Stimulated activated CD8-positive, alpha-beta memory T cell treated with anti-CD3 and anti-CD28 coated beads, Interleukin-15, amount 100 ng/mL, for 24 hours (primary cell): ENCODE measurements around the gene CYTH4.
"Not testable (repeated sequence)": the region's sequence is repeated elsewhere in the genome, so short reads cannot be mapped to it uniquely, and the experiment has no call there.

Source experiments
- DNase-seq: peaks from one replicate; pipeline ENCODE4 v3.0.0-alpha.2; 2020; ENCODE audit warnings: low read depth

Gene CYTH4

DNA sequence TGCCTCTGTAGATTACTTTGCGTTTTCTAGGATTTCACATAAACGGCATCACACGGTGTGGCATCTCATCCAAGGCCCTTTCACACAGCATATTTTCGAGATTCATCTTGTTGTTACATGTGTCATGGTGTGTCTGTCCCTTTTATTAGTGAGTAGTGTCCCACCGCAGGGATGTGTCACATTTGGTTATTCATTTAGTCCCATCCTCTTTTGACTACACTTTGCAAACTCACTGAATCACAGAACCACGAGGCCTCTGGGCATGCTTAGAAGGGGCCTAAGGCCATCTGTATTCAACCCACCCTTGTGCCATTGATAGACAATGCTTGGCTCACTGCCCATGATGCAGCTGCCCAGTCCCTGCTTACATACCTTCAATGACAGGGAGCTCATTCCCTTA, 34.1 kb upstream of the CYTH4 start:
- no peak for DNase-seq

DNA sequence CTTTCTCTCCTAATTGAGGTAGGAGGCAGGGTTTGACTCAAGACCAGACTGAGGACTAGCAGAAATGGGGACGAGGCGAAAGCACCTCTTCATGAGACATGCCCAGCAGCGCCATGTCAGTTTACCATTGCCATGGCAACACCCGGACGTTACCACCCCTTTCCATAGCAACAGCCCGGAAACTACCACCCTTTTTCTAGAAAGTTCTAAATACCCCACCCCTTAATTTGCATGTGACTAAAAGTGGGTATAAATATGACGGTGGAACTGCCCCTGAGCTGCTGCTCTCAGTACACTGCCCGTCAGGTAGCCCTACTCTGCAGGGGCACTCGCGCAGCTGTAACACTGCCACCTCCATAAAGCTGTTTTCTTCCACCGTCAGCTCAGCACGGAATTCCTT, 32.3 kb upstream of the CYTH4 start:
- no peak for DNase-seq

DNA sequence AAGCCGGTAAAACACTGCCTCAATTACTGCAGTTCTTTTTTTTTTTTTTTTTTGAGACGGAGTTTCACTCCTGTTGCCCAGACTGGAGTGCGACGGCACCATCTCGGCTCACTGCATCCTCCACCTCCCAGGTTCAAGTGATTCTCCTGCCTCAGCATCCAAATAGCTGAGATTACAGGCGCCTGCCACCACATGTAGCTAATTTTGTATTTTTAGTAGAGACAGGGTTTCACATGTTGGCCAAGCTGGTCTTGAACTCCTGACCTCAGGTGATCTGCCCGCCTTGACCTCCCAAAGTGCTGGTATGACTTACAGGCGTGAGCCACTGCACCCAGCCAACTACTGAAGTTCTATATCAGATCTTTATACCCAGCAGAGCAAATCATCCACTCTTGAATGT, 30.5 kb upstream of the CYTH4 start:
- not testable (repeated sequence) for DNase-seq

DNA sequence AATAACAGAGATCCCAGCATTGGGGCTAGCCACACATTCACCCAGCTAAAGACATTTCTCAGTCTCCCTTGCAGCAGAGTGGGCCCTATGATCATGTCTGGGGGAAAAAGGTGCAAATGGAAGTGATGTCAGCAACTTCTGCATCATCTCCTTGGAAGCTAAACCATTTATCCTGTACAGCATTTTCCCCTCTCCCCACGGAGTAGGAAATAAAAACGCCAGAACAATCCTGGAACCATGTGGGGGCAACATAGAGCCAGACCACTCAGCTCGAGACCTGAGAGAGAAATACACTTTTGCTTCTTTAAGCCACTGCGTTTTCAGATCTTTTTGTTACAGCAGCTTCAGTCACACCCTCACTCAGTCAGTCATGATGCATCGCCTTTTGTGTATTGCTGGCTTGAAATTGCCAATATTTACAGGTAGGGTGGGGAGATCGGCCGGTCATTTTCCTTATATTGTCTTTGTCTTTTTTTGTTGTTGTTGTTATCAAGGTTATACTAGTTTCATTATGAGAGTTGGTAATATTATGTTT, 29.1 kb upstream of the CYTH4 start:
- DNase-seq, result no peak

DNA sequence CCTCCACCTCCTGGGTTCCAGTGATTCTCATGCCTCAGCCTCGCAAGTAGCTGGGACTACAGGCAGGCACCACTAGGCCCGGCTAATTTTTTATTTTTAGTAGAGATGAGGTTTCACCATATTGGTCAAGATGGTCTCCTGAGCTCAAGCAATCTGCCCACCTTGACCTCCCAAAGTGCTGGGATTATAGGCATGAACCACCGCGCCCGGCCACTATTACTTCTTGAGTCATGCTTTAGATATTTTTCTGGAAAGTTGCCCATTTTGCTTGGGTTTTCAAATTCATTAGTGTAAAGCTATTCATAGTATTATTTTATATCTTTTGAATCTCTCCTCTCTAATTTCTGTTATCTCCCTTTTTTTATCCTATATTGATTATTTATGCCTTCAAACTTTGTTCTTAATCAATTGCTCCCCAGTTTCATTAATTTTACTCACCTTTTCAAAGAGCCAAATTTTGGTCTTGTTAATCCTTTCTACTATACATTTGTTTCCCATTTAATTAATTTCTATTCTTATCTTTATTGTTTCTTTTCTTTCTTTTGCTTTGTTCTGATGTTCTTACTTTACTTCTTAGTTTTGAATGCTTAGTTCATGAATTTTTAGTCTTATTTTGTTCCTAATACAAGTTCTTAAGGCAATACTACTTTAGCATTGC, 28.0 kb upstream of the CYTH4 start:
- DNase-seq, result no peak

DNA sequence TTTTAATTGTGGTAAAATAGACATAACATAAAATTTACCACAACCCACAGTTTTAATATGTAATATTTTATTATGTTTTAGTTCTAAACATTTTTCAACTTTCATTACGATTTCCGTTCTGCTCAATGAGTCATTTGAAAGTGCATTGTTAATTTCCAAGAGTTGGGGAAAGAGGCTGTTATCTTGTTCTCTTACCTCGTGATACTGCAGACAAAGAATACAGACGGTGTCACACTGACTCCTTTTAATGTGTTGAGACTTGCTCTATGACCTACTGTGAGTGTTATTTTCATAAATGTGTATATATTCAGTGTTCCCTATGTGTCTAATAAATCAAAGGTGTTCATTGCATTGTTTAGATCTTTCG, 27.5 kb upstream of the CYTH4 start:
- no peak for DNase-seq

DNA sequence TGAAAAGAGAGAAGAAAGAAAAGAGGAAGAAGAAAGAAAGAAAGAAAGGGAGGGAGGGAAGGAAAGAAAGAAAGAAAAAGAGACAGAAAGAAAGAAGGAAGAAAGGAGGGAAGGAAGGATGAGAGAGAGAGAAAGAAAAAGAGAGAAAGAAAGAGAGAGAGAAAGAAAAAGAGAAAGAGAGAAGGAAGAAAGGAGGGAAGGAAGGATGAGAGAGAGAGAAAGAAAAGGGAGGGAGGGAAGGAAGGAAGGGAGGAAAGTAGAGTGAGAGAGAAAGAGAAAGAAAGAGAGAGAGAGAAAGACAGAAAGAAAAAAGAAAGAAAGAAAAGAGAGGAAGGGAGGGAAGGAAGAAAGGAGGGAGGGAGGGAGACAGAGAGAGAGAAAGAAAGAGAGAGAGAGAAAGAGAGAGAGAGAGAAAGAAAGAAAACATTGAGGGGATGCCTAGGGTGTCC, 26.7 kb upstream of the CYTH4 start:
- no peak for DNase-seq

DNA sequence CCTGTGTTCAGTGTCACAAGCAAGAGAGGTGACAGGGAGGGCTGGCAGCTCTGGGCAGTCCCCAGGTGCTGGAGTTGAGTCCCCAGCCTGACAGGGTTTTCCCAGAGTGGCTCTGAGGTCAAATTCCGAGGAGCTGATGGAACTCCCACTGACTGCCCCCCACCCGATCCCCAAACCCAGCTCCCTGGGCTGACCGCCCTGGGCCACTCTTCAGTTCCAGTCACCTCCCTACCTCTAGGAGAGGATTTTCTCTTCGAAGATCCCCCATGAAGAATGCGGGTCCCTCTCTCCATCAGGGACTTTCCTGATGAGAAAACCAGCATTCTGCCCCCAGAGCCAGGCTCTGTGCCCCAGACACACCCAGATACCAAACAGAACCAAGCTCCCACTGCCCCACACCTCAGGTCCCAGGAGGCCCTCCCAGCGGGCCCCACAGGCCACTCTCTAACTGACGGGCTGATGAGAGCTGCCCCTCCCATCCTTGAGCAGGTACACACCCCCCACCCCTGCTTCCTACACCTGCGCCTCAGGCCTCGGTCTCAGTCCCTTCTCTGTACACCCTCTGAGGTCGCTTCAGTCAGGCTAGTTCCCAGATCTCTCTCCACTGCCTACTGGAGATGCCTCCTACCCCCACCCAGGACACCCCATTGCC, 26.1 kb upstream of the CYTH4 start:
- DNase-seq, result no peak

DNA sequence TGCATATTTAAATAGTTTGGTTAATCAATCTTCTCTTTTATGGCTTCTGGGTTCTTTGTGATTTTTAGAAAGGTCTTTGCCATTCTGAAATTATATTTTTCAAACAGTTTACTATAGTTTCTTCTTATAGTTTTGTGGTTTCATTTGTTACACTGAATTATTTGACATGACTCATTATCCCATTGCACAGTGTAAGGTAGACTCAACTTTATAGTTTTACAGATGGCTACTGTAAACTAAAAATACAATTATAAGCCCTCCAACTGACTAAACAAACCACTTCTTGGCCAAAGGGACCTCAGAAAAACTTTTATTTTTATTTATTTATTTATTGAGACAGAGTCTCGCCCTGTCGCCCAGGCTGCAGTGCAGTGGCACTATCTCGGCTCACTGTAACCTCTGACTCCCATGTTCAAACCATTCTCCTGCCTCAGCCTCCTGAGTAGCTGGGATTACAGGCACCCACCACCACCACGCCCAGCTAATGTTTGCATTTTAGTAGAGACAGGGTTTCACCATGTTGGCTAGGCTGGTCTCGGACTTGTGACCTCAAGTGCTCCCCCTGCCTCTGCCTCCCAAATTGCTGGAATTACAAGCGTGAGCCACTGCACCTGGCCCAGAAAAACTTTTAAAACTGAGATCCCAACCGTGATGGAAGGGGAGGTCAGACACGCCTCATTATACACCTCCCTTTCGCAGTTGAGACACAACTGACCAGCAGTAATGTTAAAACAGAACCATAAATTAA, 24.1 kb upstream of the CYTH4 start:
- no peak for DNase-seq

DNA sequence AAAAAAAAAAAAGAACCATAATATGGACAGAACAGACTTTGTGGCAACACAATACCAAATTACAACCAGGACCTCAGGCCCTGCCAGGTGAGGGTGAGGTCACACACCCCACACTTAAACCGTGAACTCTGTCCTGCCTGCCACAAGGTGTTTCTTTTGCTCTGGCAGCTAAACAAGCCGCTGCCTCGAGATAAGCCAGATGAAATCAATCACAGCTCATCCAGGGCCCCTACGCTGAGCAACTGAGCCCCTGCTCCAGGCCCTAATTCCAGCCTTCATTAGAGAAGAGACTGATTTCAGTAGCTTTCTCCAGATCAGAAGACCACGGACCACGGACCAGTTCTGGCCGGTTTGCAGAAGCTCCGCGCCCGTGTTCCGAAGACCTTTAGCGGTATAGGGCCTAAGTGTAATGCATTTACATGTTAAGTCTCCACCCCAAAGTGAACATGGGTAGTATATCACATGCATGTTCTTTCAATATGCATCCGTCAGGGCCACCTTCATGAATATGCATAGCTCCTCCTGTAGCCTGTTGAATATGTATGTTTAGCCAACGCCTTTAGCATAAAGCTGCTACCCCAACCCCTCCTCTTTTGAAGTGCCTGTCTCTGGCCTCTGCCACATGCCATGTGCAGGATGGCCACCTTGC, 23.4 kb upstream of the CYTH4 start:
- no peak for DNase-seq

DNA sequence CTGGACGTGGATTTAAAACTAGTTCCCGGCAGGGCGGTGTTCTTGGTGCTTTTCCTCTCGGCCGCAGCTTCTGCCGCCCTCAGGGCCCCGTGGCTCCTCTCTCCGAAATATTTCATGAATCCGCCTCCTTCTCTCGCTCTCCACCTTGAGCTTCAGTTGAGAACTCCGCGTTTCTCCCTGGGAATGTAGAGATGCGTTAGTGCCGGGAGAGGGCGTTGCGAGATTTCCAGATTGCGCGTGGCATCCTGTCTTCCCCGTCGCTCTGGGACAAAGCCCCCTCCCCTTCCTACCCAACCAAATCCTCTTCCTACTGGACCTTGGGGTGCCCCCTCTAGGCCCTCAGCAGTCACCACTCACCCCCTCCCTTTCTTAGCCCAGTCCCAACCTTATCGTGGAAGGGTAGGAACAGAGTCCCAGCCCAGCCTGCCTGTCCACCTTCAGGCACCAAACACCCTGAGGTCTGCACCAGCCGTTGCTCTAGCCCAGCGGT, 22.7 kb upstream of the CYTH4 start:
- no peak for DNase-seq

DNA sequence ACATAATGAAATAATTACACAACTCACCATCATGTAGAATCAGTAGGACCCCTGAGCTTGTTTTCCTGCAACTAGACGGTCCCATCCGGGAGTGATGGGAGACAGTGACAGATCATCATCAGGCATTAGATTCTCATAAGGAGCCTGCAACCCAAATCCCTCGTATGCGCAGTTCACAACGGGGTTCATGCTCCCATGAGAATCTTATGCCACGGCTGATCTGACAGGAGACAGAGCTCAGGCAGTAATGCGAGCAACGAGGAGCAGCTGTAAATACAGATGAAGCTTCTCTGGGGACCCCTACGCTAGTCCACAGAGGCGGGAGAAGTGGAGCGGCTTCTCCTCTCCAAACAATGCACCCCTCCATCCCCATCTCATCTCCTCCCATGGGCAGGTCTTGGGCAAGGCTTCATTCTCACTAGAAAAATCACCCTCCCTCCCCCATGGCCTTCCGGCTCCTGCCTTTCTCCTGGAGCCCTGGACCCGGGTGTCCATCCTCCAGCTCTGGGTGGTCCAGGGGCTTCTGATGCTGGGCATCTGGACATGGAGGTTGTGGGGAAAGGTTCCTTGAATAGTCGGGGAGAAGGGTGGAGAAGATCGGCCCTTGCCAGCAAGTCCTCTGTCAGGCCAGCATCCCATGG, 22.0 kb upstream of the CYTH4 start:
- no peak for DNase-seq

DNA sequence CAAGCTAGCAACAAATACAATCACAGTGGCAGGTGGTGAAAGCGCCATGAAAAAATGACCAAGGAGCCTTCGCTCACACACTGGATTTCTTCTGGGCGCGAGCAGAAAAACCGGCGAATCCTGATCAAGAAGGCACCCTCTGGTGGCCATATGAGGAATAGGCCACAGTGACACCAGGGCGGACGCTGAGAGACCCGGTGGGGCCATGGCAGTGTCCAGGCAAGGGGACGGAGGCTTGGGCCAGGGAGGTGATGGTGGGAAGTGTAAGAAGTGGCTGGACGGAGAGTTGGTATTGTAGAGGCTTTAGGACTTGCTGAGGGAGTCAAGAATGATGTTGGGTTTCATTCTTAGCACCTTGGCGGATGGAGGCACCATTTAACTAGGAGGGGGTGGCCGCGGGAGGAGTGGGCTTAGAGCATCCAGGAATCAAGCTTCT, 21.4 kb upstream of the CYTH4 start:
- DNase-seq, result no peak

DNA sequence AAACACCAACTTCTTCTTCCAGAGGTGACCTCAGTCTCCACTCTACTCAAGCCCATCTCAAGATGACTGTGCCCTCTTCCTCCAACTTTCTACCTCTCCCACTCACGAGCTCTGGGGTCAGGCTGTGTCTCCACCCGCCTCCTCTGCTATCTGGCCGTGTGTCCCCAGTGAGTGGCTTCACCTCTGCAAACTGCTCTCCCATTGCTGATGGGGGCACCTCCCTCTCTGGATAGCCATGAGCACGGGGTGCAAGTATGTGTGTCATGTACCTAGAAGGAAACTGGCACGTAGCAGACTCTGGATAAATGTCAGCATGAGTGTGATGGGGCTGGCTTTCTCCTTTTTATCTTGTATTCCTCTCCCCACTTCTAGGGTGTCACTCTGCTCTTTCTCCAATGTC, 20.0 kb upstream of the CYTH4 start:
- no peak for DNase-seq

DNA sequence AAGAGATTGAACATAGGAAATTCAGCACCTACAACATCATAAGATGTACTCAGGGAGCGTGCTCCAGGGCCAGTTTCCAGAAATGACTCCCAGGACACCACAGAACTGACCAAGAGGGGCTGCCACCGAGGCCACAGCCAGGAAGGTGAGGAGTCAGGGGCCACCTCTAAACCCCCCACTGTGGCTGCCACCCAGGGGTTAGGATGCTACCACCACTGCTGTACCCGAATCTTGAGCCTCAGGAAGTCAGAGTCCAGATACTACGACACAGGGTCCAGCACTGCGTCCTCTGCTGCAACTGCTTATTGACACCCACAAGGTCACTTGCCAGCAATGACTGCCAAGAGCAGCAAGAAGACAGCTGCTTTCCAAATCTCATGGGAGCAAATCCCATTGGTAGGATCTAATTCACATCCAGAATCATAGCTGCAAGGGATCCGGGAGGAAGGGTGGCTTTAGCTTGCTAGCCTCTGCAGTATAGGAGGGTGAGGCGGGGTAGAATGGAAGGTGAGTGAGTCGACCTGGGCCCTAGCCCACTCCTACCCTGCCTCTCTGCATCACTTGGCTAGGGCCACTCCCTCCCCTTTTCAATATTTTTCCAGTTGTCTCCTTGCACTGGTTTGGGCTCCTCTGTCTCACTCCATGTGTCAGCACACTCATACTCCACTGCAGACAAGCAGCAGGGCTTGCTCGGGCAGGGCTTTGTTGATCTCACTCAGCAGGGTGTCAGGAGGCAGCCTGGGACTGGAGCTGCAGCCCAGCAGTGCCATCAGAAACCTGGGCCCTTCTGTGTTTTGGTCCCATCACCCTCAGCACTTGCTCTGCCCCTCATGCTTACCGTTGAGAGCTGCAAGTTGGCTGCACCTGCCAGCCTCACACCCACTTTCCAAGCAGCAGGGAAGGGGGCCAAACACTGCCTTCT, 18.1 kb upstream of the CYTH4 start:
- DNase-seq, result no peak

DNA sequence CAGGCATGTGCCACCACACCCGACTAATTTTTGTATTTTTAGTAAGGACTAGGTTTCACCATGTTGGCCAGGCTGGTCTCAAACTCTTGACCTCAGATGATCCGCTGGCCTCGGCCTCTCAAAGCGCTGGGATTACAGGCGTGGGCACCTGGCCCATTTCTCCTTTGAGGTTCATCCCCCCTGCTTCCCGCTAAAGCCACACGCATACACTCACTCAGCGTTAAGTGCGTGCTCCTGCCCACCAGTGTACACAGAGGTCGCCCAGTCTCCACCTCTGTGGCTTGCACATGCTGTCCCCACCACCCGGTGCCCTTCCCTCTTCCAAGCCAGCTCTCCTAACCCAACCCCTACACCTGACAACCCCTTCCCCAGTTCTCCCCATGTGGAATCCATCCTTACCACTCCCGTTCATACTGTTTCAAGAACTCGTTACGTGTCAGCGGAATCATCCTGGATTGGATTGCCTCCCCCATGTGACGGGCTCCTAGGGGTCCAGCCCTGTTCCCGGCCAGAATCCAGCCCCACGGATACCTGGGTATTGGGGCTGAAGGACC, 15.7 kb upstream of the CYTH4 start:
- DNase-seq, result no peak

DNA sequence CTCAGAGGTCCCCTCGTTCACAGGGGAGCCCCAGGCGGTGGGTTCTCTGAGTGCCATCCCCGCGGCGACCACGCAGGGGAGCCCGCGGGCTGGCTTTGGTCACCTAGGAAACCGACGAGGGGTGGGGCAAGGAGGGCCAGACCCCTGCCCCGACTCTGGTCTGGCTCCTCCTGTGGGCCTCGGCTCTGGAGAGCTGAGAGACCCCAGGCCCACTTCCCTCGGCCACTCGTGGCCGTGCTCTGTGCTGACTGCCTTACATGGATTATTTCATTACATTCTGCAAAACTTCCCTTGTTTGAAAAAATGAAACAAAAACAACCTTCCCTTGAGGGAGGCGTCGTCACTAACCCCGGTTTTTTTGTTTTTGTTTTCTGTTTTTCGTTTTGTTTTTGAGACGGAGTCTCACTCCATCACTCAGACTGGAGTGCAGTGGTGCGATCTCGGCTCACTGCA, 15.1 kb upstream of the CYTH4 start:
- DNase-seq, result peak; percentile 55

DNA sequence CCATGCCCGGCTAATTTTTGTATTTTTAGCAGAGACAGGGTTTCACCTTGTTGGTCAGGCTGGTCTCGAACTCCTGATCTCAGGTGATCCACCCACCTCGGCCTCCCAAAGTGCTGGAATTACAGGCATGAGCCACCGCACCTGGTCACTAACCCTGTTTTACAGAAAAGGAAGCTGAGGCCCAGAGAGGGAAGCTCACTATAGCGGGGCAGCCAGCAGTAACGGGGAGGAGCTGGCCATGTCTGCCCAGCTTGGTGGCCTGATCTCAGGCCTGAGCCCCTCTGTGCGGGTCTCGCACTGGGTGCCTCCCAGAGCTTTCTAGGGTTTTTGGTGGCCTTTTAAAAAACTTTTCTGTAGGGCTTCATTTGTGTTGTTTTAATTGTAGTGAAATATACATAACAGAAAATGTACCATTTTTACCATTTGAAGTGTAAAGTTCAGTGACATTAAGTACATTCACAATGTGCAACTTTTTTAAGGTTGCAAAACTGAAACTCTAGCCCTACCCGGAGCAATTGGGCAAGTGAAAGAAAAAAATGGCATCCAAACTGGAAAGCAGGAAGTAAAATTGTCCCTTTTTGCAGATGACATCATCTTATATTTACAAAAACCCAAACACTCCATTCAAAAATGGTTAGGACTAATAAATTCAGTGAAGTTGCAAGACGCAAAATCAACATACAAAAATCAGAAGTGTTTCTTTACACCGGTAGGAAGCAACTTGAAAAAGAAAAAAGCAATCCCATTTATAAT, 14.5 kb upstream of the CYTH4 start:
- DNase-seq, result no peak

DNA sequence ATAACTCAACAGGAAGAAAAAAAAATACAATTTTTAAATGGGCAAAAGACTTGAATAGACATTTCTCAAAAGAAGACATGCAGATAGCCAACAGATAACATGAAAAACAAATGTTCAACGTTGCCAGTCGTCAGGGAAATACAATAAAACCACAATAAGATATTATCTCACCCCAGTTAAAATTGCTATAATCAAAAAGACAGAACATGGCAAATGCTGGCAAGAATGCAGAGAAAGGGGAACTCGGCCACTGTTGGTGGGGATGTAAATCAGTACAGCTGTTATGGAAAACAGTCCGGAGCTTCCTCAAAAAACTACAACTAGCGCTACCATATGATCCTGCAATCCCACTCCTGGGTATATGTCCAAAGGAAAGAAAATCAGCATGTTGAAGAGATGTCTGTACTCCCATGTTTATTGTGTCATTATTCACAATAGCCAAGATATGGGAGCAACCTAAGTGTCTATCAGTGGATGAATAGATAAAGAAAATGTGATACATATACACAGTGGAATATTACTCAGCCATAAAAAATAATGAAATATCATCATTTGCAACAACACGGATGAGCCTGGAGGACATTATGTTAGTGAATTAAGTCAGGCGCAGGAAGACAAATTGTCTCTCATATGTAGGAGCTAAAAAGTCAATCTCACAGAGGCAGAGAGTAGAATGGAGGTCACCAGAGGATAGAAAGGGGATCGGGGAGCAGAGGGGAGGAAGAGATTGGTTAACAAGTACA, 12.2 kb upstream of the CYTH4 start:
- no peak for DNase-seq
